Trophoblast cell (in vitro differentiated cells and primary cell): ENCODE data around the gene ACP1.

Experiments
- DNase-seq, 2 donors: peaks; one replicate each; pipeline ENCODE4 v3.0.0-alpha.2; 2016
- H2AFZ ChIP-seq: 2 replicates; pipeline ENCODE4 v1.6.1; 2013; ENCODE audit warnings: low read length, moderate library complexity, mild to moderate bottlenecking; ENCODE audit not compliant: insufficient read depth, poor library complexity
- H2AK5ac ChIP-seq: 2 replicates; pipeline ENCODE4 v1.6.1; 2013; ENCODE audit warnings: mild to moderate bottlenecking, low read length
- H2BK120ac ChIP-seq: 2 replicates; pipeline ENCODE4 v1.6.1; 2013; ENCODE audit warnings: low read length, mild to moderate bottlenecking, moderate library complexity; ENCODE audit not compliant: insufficient read depth, poor library complexity
- H2BK12ac ChIP-seq: 2 replicates; pipeline ENCODE4 v1.6.1; 2013; ENCODE audit warnings: mild to moderate bottlenecking, low read length, moderate library complexity
- H2BK5ac ChIP-seq: 2 replicates; pipeline ENCODE4 v1.6.1; 2013; ENCODE audit warnings: low read length, low read depth, moderate library complexity, mild to moderate bottlenecking; ENCODE audit not compliant: poor library complexity
- H3K14ac ChIP-seq: 2 replicates; pipeline ENCODE4 v1.6.1; 2013; ENCODE audit warnings: mild to moderate bottlenecking, low read length
- H3K18ac ChIP-seq: 2 replicates; pipeline ENCODE4 v1.6.1; 2013; ENCODE audit warnings: mild to moderate bottlenecking, low read length
- H3K23ac ChIP-seq: 2 replicates; pipeline ENCODE4 v1.6.1; 2013; ENCODE audit warnings: low read length
- H3K27ac ChIP-seq: 2 replicates; pipeline ENCODE4 v1.5.1; 2013; ENCODE audit warnings: low read depth, mild to moderate bottlenecking, inconsistent platforms, low read length, moderate library complexity
- H3K27me3 ChIP-seq: 2 replicates; pipeline ENCODE4 v1.6.1; 2013; ENCODE audit warnings: inconsistent platforms, mild to moderate bottlenecking, low read length, moderate library complexity; ENCODE audit not compliant: insufficient read depth
- H3K36me3 ChIP-seq, 2 experiments: 1 replicate in 1 of 2; 2 replicates in 1 of 2; pipeline ENCODE4 v1.6.1; 2013; ENCODE audit warnings: low read length in 2 of 2, mild to moderate bottlenecking in 2 of 2, moderate library complexity in 1 of 2; ENCODE audit not compliant: insufficient read depth in 2 of 2, control insufficient read depth in 1 of 2
- H3K4ac ChIP-seq: 2 replicates; pipeline ENCODE4 v1.6.1; 2013; ENCODE audit warnings: low read depth, mild to moderate bottlenecking, low read length, moderate library complexity
- H3K4me1 ChIP-seq, 2 experiments: 1 replicate in 1 of 2; 2 replicates in 1 of 2; pipeline ENCODE4 v1.6.1; 2013; ENCODE audit warnings: low read length in 2 of 2, mild to moderate bottlenecking in 2 of 2, moderate library complexity in 1 of 2; ENCODE audit not compliant: insufficient read depth in 2 of 2, control insufficient read depth in 1 of 2
- H3K4me2 ChIP-seq: 2 replicates; pipeline ENCODE4 v1.6.1; 2013; ENCODE audit warnings: inconsistent platforms, mild to moderate bottlenecking, low read length, moderate library complexity
- H3K4me3 ChIP-seq: 2 replicates; pipeline ENCODE4 v1.5.1; 2013; ENCODE audit warnings: mild to moderate bottlenecking, low read depth, low read length, inconsistent platforms
- H3K79me1 ChIP-seq: one replicate; pipeline ENCODE4 v1.6.1; 2013; ENCODE audit warnings: low read length
- H3K79me2 ChIP-seq: 2 replicates; pipeline ENCODE4 v1.6.1; 2013; ENCODE audit warnings: low read length, mild to moderate bottlenecking; ENCODE audit not compliant: control insufficient read depth, insufficient read depth, poor library complexity
- H3K9ac ChIP-seq: 2 replicates; pipeline ENCODE4 v1.6.1; 2013; ENCODE audit warnings: mild to moderate bottlenecking, low read length
- H3K9me3 ChIP-seq: 2 replicates; pipeline ENCODE4 v1.6.1; 2013; ENCODE audit warnings: low read depth, mild to moderate bottlenecking, control low read depth, inconsistent platforms, low read length; ENCODE audit not compliant: insufficient read depth
- H4K12ac ChIP-seq: 2 replicates; pipeline ENCODE4 v1.6.1; 2013; ENCODE audit warnings: low read depth, mild to moderate bottlenecking, low read length, moderate library complexity
- H4K8ac ChIP-seq: 2 replicates; pipeline ENCODE4 v1.6.1; 2013; ENCODE audit warnings: low read depth, mild to moderate bottlenecking, low read length, moderate library complexity
- H4K91ac ChIP-seq: one replicate; pipeline ENCODE4 v1.6.1; 2013; ENCODE audit warnings: low read depth, mild to moderate bottlenecking, low read length, moderate library complexity
- WGBS: extraction: QIAGEN DNeasy Blood & Tissue Kit; methylation state at CpG from one replicate; pipeline ENCODE4 v1.1.7; 2013; ENCODE audit warnings: missing lambda C conversion rate; ENCODE audit not compliant: insufficient read length, insufficient coverage; ENCODE audit errors: extremely low coverage; 5-methylcytosine and 5-hydroxymethylcytosine counted together

Gene ACP1

DNA sequence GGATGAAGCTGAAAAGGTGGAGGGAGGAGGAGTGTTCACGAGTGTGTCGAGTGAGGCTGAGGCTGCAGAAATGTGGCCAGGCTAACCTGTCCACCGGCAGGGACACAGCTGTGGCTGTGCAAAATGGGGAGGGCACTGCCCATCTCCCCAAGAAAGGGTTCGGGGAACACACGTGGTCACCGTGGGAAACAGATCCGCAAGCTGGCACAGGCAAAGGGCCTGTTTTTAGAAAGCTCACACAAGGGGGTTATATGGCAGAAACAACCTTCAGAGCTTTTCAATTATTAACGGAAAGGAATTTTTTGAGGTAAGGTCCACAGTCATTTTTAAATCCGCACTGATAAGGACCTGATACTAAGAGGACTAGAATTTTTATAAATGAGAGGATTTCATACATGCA, 36.6 kb upstream of the ACP1 start:
- Histone ChIP-seq H3K4ac (no peak overlapping the region), H3K4me1 (no peaks in the 10 kb centered on the region), H2AFZ (no peak overlapping the region), H3K4me3 (no peak overlapping the region), H2BK120ac (no peak overlapping the region), H2BK5ac (no peak overlapping the region), H2AK5ac (no peak overlapping the region), H4K91ac (no peak overlapping the region), H4K8ac (no peak overlapping the region), H3K36me3 (peaks cover 13 to 19% of the 10 kb centered on the region in 2 experiments), H4K12ac (no peak overlapping the region), H2BK12ac (no peak overlapping the region), H3K23ac (no peak overlapping the region), H3K27me3 (no peaks in the 10 kb centered on the region), H3K79me2 (no peaks in the 10 kb centered on the region), H3K79me1 (no peaks in the 10 kb centered on the region), H3K18ac (no peak overlapping the region), H3K9me3 (no peaks in the 10 kb centered on the region), H3K27ac (no peak overlapping the region), H3K4me2 (no peak overlapping the region), H3K14ac (no peak overlapping the region), H3K9ac (no peak overlapping the region)
- DNase-seq, result no peak
- no CpG with 5 or more reads among the region's 9 CpGs for WGBS

DNA sequence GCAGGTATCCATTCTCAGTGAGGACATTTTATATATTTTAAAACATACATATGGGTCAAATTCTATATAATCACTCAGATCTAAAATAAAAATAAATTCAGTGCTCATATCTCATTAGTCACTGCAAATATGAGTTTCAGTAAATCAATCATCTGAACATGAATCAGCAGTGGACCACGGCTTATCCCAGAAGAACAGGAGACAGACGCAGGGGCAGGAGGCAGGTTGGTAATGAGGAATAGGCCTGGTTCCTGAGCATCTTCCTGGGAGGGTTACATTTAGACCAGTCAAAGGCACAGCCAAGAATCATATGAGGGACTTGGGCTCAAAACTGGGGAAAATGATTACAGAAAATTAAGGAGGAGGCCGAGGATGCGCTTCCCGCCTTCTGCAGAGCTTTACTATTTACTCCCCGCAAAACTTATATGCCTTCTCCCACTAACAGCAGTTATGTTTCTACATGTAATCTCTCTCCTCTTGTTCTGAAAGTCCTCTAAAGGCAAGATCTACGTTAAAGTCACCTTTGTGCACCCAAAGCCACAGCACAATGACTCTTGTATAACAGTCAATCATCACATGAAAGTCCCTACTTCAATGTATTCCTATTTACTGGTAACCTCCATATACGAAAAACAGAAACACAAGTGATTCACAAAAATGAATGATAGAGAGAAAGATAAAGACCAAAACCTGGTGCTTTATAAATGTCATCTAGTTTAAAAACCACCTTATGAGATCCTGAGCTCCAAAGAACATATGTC, 36.0 kb upstream of the ACP1 start:
- DNase-seq, result no peak
- H3K79me1 ChIP-seq, result no peaks in the 10 kb centered on the region
- no peak overlapping the region for H2BK5ac ChIP-seq
- no peaks in the 10 kb centered on the region for H3K9me3 ChIP-seq
- no peak overlapping the region for H2BK12ac ChIP-seq
- no peak overlapping the region for H2AK5ac ChIP-seq
- no peak overlapping the region for H3K23ac ChIP-seq
- no peak overlapping the region for H4K8ac ChIP-seq
- H3K4me3 ChIP-seq, result no peak overlapping the region
- no peaks in the 10 kb centered on the region for H3K4me1 ChIP-seq
- H2BK120ac ChIP-seq, result no peak overlapping the region
- H3K79me2 ChIP-seq, result no peaks in the 10 kb centered on the region
- H3K27ac ChIP-seq, result no peak overlapping the region
- H3K18ac ChIP-seq, result no peak overlapping the region
- H3K14ac ChIP-seq, result no peak overlapping the region
- H3K4ac ChIP-seq, result no peak overlapping the region
- H3K4me2 ChIP-seq, result no peak overlapping the region
- no CpG with 5 or more reads among the region's 8 CpGs for WGBS
- H2AFZ ChIP-seq, result no peak overlapping the region
- no peak overlapping the region for H4K12ac ChIP-seq
- no peak overlapping the region for H4K91ac ChIP-seq
- H3K9ac ChIP-seq, result no peak overlapping the region
- H3K36me3 ChIP-seq, result peaks cover 11 to 17% of the 10 kb centered on the region in 2 experiments
- no peaks in the 10 kb centered on the region for H3K27me3 ChIP-seq

DNA sequence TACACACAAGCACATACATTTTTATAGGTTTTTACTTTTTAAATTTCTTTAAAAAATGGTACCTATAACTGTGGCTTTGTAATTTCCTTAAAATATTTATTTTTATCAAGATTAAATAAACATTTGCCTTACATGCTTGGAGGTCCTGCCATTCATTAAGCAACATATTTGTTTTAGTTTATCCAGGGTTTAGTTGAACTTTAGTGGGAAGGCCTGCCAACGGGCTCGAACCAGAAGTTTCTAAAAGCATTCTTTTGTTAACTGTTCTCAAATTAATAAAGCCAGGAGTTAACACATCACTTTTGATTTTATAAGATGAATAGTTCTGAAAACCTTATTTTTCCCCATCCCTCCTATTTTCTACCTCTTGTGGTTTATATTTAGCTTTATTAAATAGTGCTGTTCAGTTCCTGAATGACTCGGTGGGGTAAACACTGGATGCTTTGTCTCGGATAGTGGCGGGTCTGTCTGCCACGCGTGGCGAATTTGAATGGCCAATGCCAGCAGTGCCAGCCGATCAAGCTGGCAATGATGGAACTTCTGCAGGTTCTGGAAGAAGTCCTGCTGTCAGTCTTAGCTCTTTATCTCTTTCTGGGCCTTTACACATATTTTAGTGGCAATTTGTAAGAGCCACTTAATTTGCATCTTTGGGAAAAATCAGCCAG, 33.1 kb upstream of the ACP1 start:
- Histone ChIP-seq H2BK120ac (no peak overlapping the region), H3K27me3 (no peaks in the 10 kb centered on the region), H3K4me3 (no peak overlapping the region), H3K4ac (no peak overlapping the region), H2AK5ac (no peak overlapping the region), H2AFZ (no peak overlapping the region), H3K4me1 (no peaks in the 10 kb centered on the region), H3K4me2 (no peak overlapping the region), H3K18ac (no peak overlapping the region), H3K9ac (no peak overlapping the region), H3K79me1 (no peaks in the 10 kb centered on the region), H3K14ac (no peak overlapping the region), H3K36me3 (peaks cover 9 to 10% of the 10 kb centered on the region in 2 experiments), H4K91ac (no peak overlapping the region), H3K23ac (no peak overlapping the region), H3K79me2 (no peaks in the 10 kb centered on the region), H2BK5ac (no peak overlapping the region), H4K8ac (no peak overlapping the region), H3K27ac (no peak overlapping the region), H2BK12ac (no peak overlapping the region), H3K9me3 (no peaks in the 10 kb centered on the region), H4K12ac (no peak overlapping the region)
- no CpG with 5 or more reads among the region's 9 CpGs for WGBS
- DNase-seq, result no peak

DNA sequence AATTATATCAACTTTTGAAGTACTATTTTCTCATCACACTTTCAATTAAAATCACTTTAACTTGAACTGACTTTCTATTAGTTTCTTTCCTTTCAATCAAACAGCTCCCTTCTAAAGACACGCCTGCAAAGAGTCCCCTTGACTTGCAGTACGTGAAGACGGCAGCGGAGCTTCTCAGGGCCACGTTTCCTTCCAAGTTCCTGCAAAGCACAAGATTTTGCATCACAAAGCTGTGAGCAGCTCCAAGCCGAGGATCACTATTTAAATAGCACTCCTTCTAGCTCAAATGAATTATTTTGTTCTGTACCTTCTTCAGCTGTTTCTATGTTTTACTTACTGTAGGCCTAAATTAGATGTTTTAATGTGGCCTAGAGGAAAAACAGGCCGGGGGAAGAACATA, 31.7 kb upstream of the ACP1 start:
- Histone ChIP-seq H3K79me1 (no peaks in the 10 kb centered on the region), H2AFZ (no peak overlapping the region), H2BK120ac (no peak overlapping the region), H4K91ac (no peak overlapping the region), H4K12ac (no peak overlapping the region), H3K27ac (no peak overlapping the region), H2AK5ac (no peak overlapping the region), H3K27me3 (no peaks in the 10 kb centered on the region), H3K4me1 (no peaks in the 10 kb centered on the region), H2BK5ac (no peak overlapping the region), H3K23ac (no peak overlapping the region), H3K9ac (no peak overlapping the region), H3K79me2 (no peaks in the 10 kb centered on the region), H3K36me3 (peaks cover 7 to 9% of the 10 kb centered on the region in 2 experiments), H2BK12ac (no peak overlapping the region), H4K8ac (no peak overlapping the region), H3K4me2 (no peak overlapping the region), H3K4ac (no peak overlapping the region), H3K9me3 (no peaks in the 10 kb centered on the region), H3K18ac (no peak overlapping the region), H3K14ac (no peak overlapping the region), H3K4me3 (no peak overlapping the region)
- WGBS, result no CpG with 5 or more reads among the region's 7 CpGs
- no peak for DNase-seq
